Keratinocyte (primary cell): ENCODE data around the gene SLC37A1. TPM values are rescaled to one million over a fixed set of nuclear protein-coding genes. Genes with fewer than 3 reads are reported as not detected.

Experiments
- DNase-seq: peaks from one replicate; pipeline ENCODE4 v3.0.0-alpha.2; 2011; ENCODE audit warnings: low read depth, missing footprints, low spot score
- FAIRE-seq: peaks from 2 replicates; lab custom pipeline; 2011; peaks lifted over from hg19 to GRCh38; lab: Jason Lieb, UNC
- H2AFZ ChIP-seq: 2 replicates; pipeline ENCODE4 v1.6.0; 2012; ENCODE audit warnings: low read length, control low read depth, inconsistent platforms; ENCODE audit not compliant: control insufficient read depth
- H3K27ac ChIP-seq: 2 replicates; pipeline ENCODE4 v1.5.1; 2011; ENCODE audit warnings: low read length; ENCODE audit not compliant: control insufficient read depth, insufficient read depth
- H3K27me3 ChIP-seq: 3 replicates; pipeline ENCODE4 v1.6.0; 2011; ENCODE audit warnings: low read length; ENCODE audit not compliant: control insufficient read depth, insufficient read depth; ENCODE audit errors: extremely low read depth
- H3K36me3 ChIP-seq, 2 experiments: 2 replicates in 1 of 2; 3 replicates in 1 of 2; pipeline ENCODE4 v1.5.1; 2011; ENCODE audit warnings: low read length in 2 of 2, mild to moderate bottlenecking in 1 of 2; ENCODE audit not compliant: control insufficient read depth in 2 of 2, insufficient read depth in 2 of 2; ENCODE audit errors: extremely low read depth in 1 of 2
- H3K4me1 ChIP-seq: 3 replicates; pipeline ENCODE4 v1.5.1; 2011; ENCODE audit warnings: low read length; ENCODE audit not compliant: control insufficient read depth, insufficient read depth; ENCODE audit errors: extremely low read depth
- H3K4me2 ChIP-seq: 3 replicates; pipeline ENCODE4 v1.6.0; 2011; ENCODE audit warnings: low read depth, low read length; ENCODE audit not compliant: control insufficient read depth, insufficient read depth; ENCODE audit errors: extremely low read depth
- H3K4me3 ChIP-seq, 3 experiments: fragments of 200-600 bp in 1 of 3; sonication (generic) in 1 of 3; 2 replicates in 2 of 3; 3 replicates in 1 of 3; pipeline ENCODE4 v1.5.1; 2011 to 2016; ENCODE audit warnings: low read length in 3 of 3, mild to moderate bottlenecking in 3 of 3, control low read depth in 2 of 3, inconsistent platforms in 1 of 3, low read depth in 1 of 3, mixed read lengths in 1 of 3, mixed run types in 1 of 3, moderate library complexity in 1 of 3; ENCODE audit not compliant: control insufficient read depth in 2 of 3, insufficient read depth in 2 of 3; ENCODE audit errors: extremely low read depth in 1 of 3
- H3K79me2 ChIP-seq: 2 replicates; pipeline ENCODE4 v1.6.0; 2012; ENCODE audit warnings: low read length; ENCODE audit not compliant: control insufficient read depth, insufficient read depth
- H3K9ac ChIP-seq: 3 replicates; pipeline ENCODE4 v1.6.0; 2011; ENCODE audit warnings: low read length; ENCODE audit not compliant: control insufficient read depth, insufficient read depth; ENCODE audit errors: extremely low read depth
- H3K9me1 ChIP-seq: 3 replicates; pipeline ENCODE4 v1.6.0; 2011; ENCODE audit warnings: low read length; ENCODE audit not compliant: control insufficient read depth, insufficient read depth; ENCODE audit errors: extremely low read depth
- H3K9me3 ChIP-seq: 2 replicates; pipeline ENCODE4 v1.5.1; 2012; ENCODE audit warnings: low read depth, low read length; ENCODE audit not compliant: control insufficient read depth
- H4K20me1 ChIP-seq: 3 replicates; pipeline ENCODE4 v1.6.0; 2011; ENCODE audit warnings: low read length; ENCODE audit not compliant: control insufficient read depth, insufficient read depth; ENCODE audit errors: extremely low read depth
- CTCF ChIP-seq, 3 experiments: IDR thresholded peaks in 1 of 3; conservative IDR thresholded peaks in 1 of 3; optimal IDR thresholded peaks in 1 of 3; 2 replicates in 2 of 3; 3 replicates in 1 of 3; pipeline versions ENCODE3 to v1.5.1; 2011; ENCODE audit warnings: low read length in 3 of 3, mild to moderate bottlenecking in 3 of 3, moderate library complexity in 2 of 3, control low read depth in 1 of 3, inconsistent platforms in 1 of 3; ENCODE audit not compliant: insufficient read depth in 2 of 3; ENCODE audit errors: extremely low read depth in 1 of 3
- EZH2 ChIP-seq: IDR thresholded peaks from one replicate; pipeline ENCODE4 v1.6.1; 2012; ENCODE audit warnings: inconsistent platforms, mild to moderate bottlenecking, low read length, moderate library complexity
- dilution Hi-C: fragments of 300-500 bp; cut with MboI; formaldehyde crosslinking; loops from one replicate; pipeline ENCODE4 v1.7.0; 2020; ENCODE audit warnings: low sequenced_read_pairs; ENCODE audit not compliant: extremely low pct_ligation_motif_present
- polyA plus RNA-seq, 5 experiments: library from polyadenylated mRNA; depleted of rRNA in 3 of 5; stranded (reverse) in 3 of 5; stranded (forward) in 1 of 5; unstranded in 1 of 5; fragments of >200 nt; gene quantifications; 1 replicate in 1 of 5; 2 replicates in 3 of 5; 3 replicates in 1 of 5; pipeline versions ENCODE4 v1.2.1 to v1.2.3, GENCODE V29; 2011 to 2012; ENCODE audit warnings: missing spikeins in 2 of 5, low read depth in 1 of 5, low replicate concordance in 1 of 5

Gene SLC37A1
- polyA plus RNA-seq, 1 donor (not counting 4 experiments of a cell fraction or from before 2014, with no cell fraction given) = 4.1 TPM

GRCh38 chr21:42522271-42522670 is 8.6 kb downstream of the SLC37A1 start:
- no peaks in the 10 kb centered on the region for H3K9me1 ChIP-seq
- no peaks in the 10 kb centered on the region for H3K9me3 ChIP-seq
- FAIRE-seq = no peak
- H3K4me1 ChIP-seq = peaks cover 5% of the 10 kb centered on the region
- no peak overlapping the region for H3K27ac ChIP-seq
- H3K36me3 ChIP-seq = peaks cover 8 to 9% of the 10 kb centered on the region in 2 experiments
- H2AFZ ChIP-seq = no peak overlapping the region
- no peak overlapping the region for H3K4me3 ChIP-seq
- H3K4me2 ChIP-seq = no peak overlapping the region
- dilution Hi-C loops = no loop called here
- TF ChIP-seq CTCF (optimal IDR thresholded peaks at IDR 0.05 in 1 of 3, IDR thresholded peaks at IDR 0.05 in 1 of 3, conservative IDR thresholded peaks at IDR 0.05 in 1 of 3; ENCODE audit: extremely low read depth in 1 of 3, insufficient read depth in 2 of 3, low read length in 3 of 3) (no peak), EZH2 (no peak)
- no peak for DNase-seq
- no peaks in the 10 kb centered on the region for H3K79me2 ChIP-seq
- no peaks in the 10 kb centered on the region for H3K27me3 ChIP-seq
- no peak overlapping the region for H3K9ac ChIP-seq
- no peaks in the 10 kb centered on the region for H4K20me1 ChIP-seq

- no peaks in the 10 kb centered on the region for H3K9me3 ChIP-seq
- dilution Hi-C loops = no loop called here
- H4K20me1 ChIP-seq = no peaks in the 10 kb centered on the region
- no peak for DNase-seq
- H3K4me1 ChIP-seq = peaks cover 5% of the 10 kb centered on the region
- no peak overlapping the region for H3K9ac ChIP-seq
- no peak for FAIRE-seq
- no peak overlapping the region for H3K4me3 ChIP-seq
- no peak overlapping the region for H3K4me2 ChIP-seq
- TF ChIP-seq CTCF (optimal IDR thresholded peaks at IDR 0.05 in 1 of 3, IDR thresholded peaks at IDR 0.05 in 1 of 3, conservative IDR thresholded peaks at IDR 0.05 in 1 of 3; ENCODE audit: extremely low read depth in 1 of 3, insufficient read depth in 2 of 3, low read length in 3 of 3) (no peak), EZH2 (no peak)
- no peak overlapping the region for H3K27ac ChIP-seq
- H2AFZ ChIP-seq = no peak overlapping the region
- no peaks in the 10 kb centered on the region for H3K27me3 ChIP-seq
- H3K36me3 ChIP-seq = peaks cover 8 to 12% of the 10 kb centered on the region in 2 experiments
- H3K9me1 ChIP-seq = no peaks in the 10 kb centered on the region
- no peaks in the 10 kb centered on the region for H3K79me2 ChIP-seq
Observed at GRCh38 chr21:42522771-42523170, 9.1 kb downstream of the SLC37A1 start.
